ENCODE measurements around the gene CASP9. TPM values are rescaled to one million over a fixed set of nuclear protein-coding genes. Genes with fewer than 3 reads are reported as not detected.

CASP9 gene
- total and polyA plus RNA-seq, 10 of the 15 experiments (the other 5 are each of a cell fraction or from before 2014, with no cell fraction given) = 2.7 to 14.6 (median 7.6) TPM

- ATAC-seq = no peak
- RAD21 ChIA-PET (ENCODE audit: unreplicated experiment) = no interaction called here
- no peaks in the 10 kb centered on the region for H4K20me1 ChIP-seq (ENCODE audit: control insufficient read depth, insufficient read depth)
- H3K36me3 ChIP-seq (ENCODE audit: control insufficient read depth in 2 of 2, insufficient read depth in 2 of 2, low read length in 1 of 2) = peaks cover 0 to 5% of the 10 kb centered on the region in 2 experiments; a peak in 2 of 4 replicates
- H3K79me2 ChIP-seq (ENCODE audit: control insufficient read depth, insufficient read depth, low read length) = no peaks in the 10 kb centered on the region
- H2AFZ ChIP-seq (ENCODE audit: control insufficient read depth, low read depth, low read length) = no peak overlapping the region
- H3K27ac ChIP-seq (ENCODE audit: control insufficient read depth, insufficient read depth) = no peak overlapping the region
- TF ChIP-seq, protein P1, sequence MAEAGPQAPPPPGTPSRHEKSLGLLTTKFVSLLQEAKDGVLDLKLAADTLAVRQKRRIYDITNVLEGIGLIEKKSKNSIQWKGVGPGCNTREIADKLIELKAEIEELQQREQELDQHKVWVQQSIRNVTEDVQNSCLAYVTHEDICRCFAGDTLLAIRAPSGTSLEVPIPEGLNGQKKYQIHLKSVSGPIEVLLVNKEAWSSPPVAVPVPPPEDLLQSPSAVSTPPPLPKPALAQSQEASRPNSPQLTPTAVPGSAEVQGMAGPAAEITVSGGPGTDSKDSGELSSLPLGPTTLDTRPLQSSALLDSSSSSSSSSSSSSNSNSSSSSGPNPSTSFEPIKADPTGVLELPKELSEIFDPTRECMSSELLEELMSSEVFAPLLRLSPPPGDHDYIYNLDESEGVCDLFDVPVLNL (IDR thresholded peaks at IDR 0.05; ENCODE audit: low read depth, low read length) = no peak
- TF ChIP-seq SUPT20H (IDR thresholded peaks at IDR 0.05; ENCODE audit: borderline replicate concordance, control insufficient read depth, low read depth, low read length) (no peak), ATF2 (IDR thresholded peaks at IDR 0.05; ENCODE audit: low read length) (no peak), CEBPB (IDR thresholded peaks at IDR 0.05; ENCODE audit: borderline replicate concordance in 1 of 2, low read depth in 2 of 2, low read length in 2 of 2) (no peak), RAD21 (IDR thresholded peaks at IDR 0.05; ENCODE audit: insufficient read depth, low read depth, low read length) (no peak), PAX5 (IDR thresholded peaks at IDR 0.05; ENCODE audit: borderline replicate concordance, low read depth, low read length) (no peak), STAT1 (conservative IDR thresholded peaks at IDR 0.05) (no peak), MEF2B (IDR thresholded peaks at IDR 0.05; ENCODE audit: partially characterized antibody, poor library complexity, severe bottlenecking) (no peak), CBFB (IDR thresholded peaks at IDR 0.05; ENCODE audit: low read depth) (no peak), MYB (IDR thresholded peaks at IDR 0.05; ENCODE audit: borderline replicate concordance, low read depth, low read length) (no peak), MXI1 (IDR thresholded peaks at IDR 0.05; ENCODE audit: low read depth, low read length) (no peak), CBX5 (IDR thresholded peaks at IDR 0.05; ENCODE audit: low read depth) (no peak), BRCA1 (IDR thresholded peaks at IDR 0.05; ENCODE audit: low read depth, low read length) (no peak), ZNF274 (IDR thresholded peaks at IDR 0.05; ENCODE audit: insufficient read depth, insufficient read length) (no peak), ZBTB4 (CRISPR knock-in tag; IDR thresholded peaks at IDR 0.05) (no peak), KLF5 (IDR thresholded peaks at IDR 0.05; ENCODE audit: partially characterized antibody) (no peak), RAD51 (IDR thresholded peaks at IDR 0.05) (no peak)
- TF ChIP-seq, protein P2, sequence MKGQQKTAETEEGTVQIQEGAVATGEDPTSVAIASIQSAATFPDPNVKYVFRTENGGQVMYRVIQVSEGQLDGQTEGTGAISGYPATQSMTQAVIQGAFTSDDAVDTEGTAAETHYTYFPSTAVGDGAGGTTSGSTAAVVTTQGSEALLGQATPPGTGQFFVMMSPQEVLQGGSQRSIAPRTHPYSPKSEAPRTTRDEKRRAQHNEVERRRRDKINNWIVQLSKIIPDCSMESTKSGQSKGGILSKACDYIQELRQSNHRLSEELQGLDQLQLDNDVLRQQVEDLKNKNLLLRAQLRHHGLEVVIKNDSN (IDR thresholded peaks at IDR 0.05; ENCODE audit: borderline replicate concordance, extremely low read length, insufficient read depth, low read depth, low read length) = no peak
- BruUV-seq (replicated peaks) = no TSS peak
- no peaks in the 10 kb centered on the region for H3K27me3 ChIP-seq (replicated peaks in 1 of 2; ENCODE audit: control insufficient read depth in 2 of 2, insufficient read depth in 2 of 2, low read length in 1 of 2)
- no peak for FAIRE-seq
- no peak overlapping the region for H3K4me3 ChIP-seq
- intact Hi-C loops (cut with micrococcal nuclease; ENCODE audit: unreplicated experiment) = no loop called here
- H3K4me1 ChIP-seq (ENCODE audit: control insufficient read depth, insufficient read depth, low read length) = no peaks in the 10 kb centered on the region
- no peak overlapping the region for H3K9ac ChIP-seq (ENCODE audit: control insufficient read depth, insufficient read depth, low read length)
- no peak overlapping the region for H3K4me2 ChIP-seq (ENCODE audit: control insufficient read depth, insufficient read depth)
- no peaks in the 10 kb centered on the region for H3K9me3 ChIP-seq (replicated peaks; ENCODE audit: control insufficient read depth, insufficient read depth, low read length)
- 93% methylated on average over 17 of the region's 17 CpGs for WGBS (ENCODE audit: insufficient coverage, insufficient replicate concordance, low lambda C conversion rate, missing lambda C conversion rate)
- CTCF ChIA-PET = no interaction called here
- in situ Hi-C loops (cut with MboI) = no loop called here
- POLR2A ChIA-PET = no interaction called here
- no peak for DNase-seq (ENCODE audit: low read depth, low spot score)
- SMC1A ChIA-PET (ENCODE audit: uncharacterized antibody, unreplicated experiment) = no interaction called here
Measured at GRCh38 chr1:15506831-15507230, 17.2 kb downstream of the CASP9 start.

All from GM12878 (cell line).